Endothelial cell of umbilical vein (primary cell): ENCODE data around the gene ZFAND5. TPM values are rescaled to one million over a fixed set of nuclear protein-coding genes. Genes with fewer than 3 reads are reported as not detected.
A peak's percentile ranks its signal among the peaks of the same experiment; 100 is the strongest.

ENCODE experiments used
- BruUV-seq: library from RNA; stranded (reverse); fragments of 400-500 nt; replicated peaks from 2 replicates; lab custom pipeline; 2021; lab: Mats Ljungman, UMichigan
- CTCF ChIA-PET: fragments of 300-600, 350-600 bp; sonication (Branson Sonifier 250); formaldehyde crosslinking; loops from one replicate; lab custom pipeline; 2021; ENCODE audit warnings: antibody characterized with exemption, inconsistent platforms; lab: Charles Lee
- POLR2A ChIA-PET: fragments of 300-600, 350-600 bp; sonication (Branson Sonifier 250); formaldehyde crosslinking; loops from one replicate; lab custom pipeline; 2021; ENCODE audit warnings: antibody characterized with exemption, inconsistent platforms; lab: Charles Lee
- DNase-seq: peaks from one replicate; pipeline ENCODE4 v3.0.0-alpha.2; 2011; ENCODE audit warnings: low read depth, low spot score
- FAIRE-seq: peaks from 2 replicates; lab custom pipeline; 2011; peaks lifted over from hg19 to GRCh38; lab: Jason Lieb, UNC
- H2AFZ ChIP-seq: 2 replicates; pipeline ENCODE4 v1.6.0; 2012; ENCODE audit warnings: low read depth, low read length, control low read depth, inconsistent platforms
- H3K27ac ChIP-seq: 2 replicates; pipeline ENCODE4 v1.5.1; 2011; ENCODE audit warnings: low read depth, mild to moderate bottlenecking, control low read depth, low read length, moderate library complexity; ENCODE audit not compliant: insufficient read depth
- H3K27me3 ChIP-seq, 2 experiments: 2 replicates each; pipeline versions ENCODE4 v1.6.0 to v1.6.1; 2011; ENCODE audit warnings: low read length in 2 of 2, mixed read lengths in 1 of 2; ENCODE audit not compliant: control insufficient read depth in 2 of 2, insufficient read depth in 2 of 2
- H3K36me3 ChIP-seq, 2 experiments: 2 replicates in 1 of 2; 3 replicates in 1 of 2; pipeline ENCODE4 v1.5.1; 2011; ENCODE audit warnings: low read length in 2 of 2, mild to moderate bottlenecking in 1 of 2, moderate library complexity in 1 of 2; ENCODE audit not compliant: control insufficient read depth in 2 of 2, insufficient read depth in 2 of 2; ENCODE audit errors: extremely low read depth in 1 of 2
- H3K4me1 ChIP-seq: 3 replicates; pipeline ENCODE4 v1.5.1; 2011; ENCODE audit warnings: mild to moderate bottlenecking, low read length; ENCODE audit not compliant: control insufficient read depth, insufficient read depth; ENCODE audit errors: extremely low read depth
- H3K4me2 ChIP-seq: 2 replicates; pipeline ENCODE4 v1.6.1; 2011; ENCODE audit warnings: low read length, control low read depth, mixed read lengths; ENCODE audit not compliant: insufficient read depth
- H3K4me3 ChIP-seq, 3 experiments: fragments of 200-600 bp in 1 of 3; sonication (generic), shearing (Covaris generic) in 1 of 3; replicated peaks in 1 of 3; 2 replicates each; pipeline ENCODE4 v1.5.1; 2011 to 2016; ENCODE audit warnings: control low read depth in 3 of 3, low read length in 3 of 3, mild to moderate bottlenecking in 2 of 3, inconsistent platforms in 1 of 3, low read depth in 1 of 3, moderate library complexity in 1 of 3; ENCODE audit not compliant: insufficient read depth in 1 of 3
- H3K79me2 ChIP-seq: 2 replicates; pipeline ENCODE4 v1.6.0; 2012; ENCODE audit warnings: low read length, inconsistent platforms; ENCODE audit not compliant: control insufficient read depth, insufficient read depth
- H3K9ac ChIP-seq: replicated peaks from 2 replicates; pipeline ENCODE3; 2011; ENCODE audit warnings: low read length, control low read depth; ENCODE audit not compliant: insufficient read depth; ENCODE audit errors: extremely low read depth
- H3K9me1 ChIP-seq: replicated peaks from 3 replicates; pipeline ENCODE4 v1.6.0; 2011; ENCODE audit warnings: mild to moderate bottlenecking, low read length; ENCODE audit not compliant: control insufficient read depth, insufficient read depth; ENCODE audit errors: extremely low read depth
- H3K9me3 ChIP-seq: replicated peaks from 2 replicates; pipeline ENCODE4 v1.5.1; 2012; ENCODE audit warnings: low read length, inconsistent platforms; ENCODE audit not compliant: control insufficient read depth, insufficient read depth
- H4K20me1 ChIP-seq: replicated peaks from 2 replicates; pipeline ENCODE3; 2011; ENCODE audit warnings: mild to moderate bottlenecking, low read length; ENCODE audit not compliant: control insufficient read depth, insufficient read depth; ENCODE audit errors: extremely low read depth
- EZH2 ChIP-seq: IDR thresholded peaks from 2 replicates; pipeline ENCODE4 v1.6.1; 2012; ENCODE audit warnings: borderline replicate concordance, low read depth, mild to moderate bottlenecking, moderate library complexity, low read length, inconsistent platforms; ENCODE audit not compliant: severe bottlenecking
- FOS ChIP-seq: IDR thresholded peaks from 2 replicates; pipeline ENCODE4 v1.6.1; 2011; ENCODE audit warnings: mild to moderate bottlenecking, low read length, moderate library complexity, borderline replicate concordance; ENCODE audit not compliant: insufficient read depth
- GATA2 ChIP-seq: IDR thresholded peaks from 2 replicates; pipeline ENCODE4 v1.7.0; 2011; ENCODE audit warnings: low read depth, mild to moderate bottlenecking, moderate library complexity, mixed read lengths, low read length; ENCODE audit not compliant: insufficient read length, insufficient read depth
- JUN ChIP-seq: IDR thresholded peaks from 2 replicates; pipeline ENCODE4 v1.6.1; 2011; ENCODE audit warnings: borderline replicate concordance, low read depth; ENCODE audit not compliant: insufficient read length, insufficient read depth
- MYC ChIP-seq: IDR thresholded peaks from one replicate; pipeline ENCODE4 v1.6.1; 2011; ENCODE audit warnings: mild to moderate bottlenecking, low read depth, low read length
- POLR2A ChIP-seq: IDR thresholded peaks from 2 replicates; pipeline ENCODE4 v1.6.1; 2012; ENCODE audit warnings: low read depth, mild to moderate bottlenecking, control low read depth, low read length
- dilution Hi-C: fragments of 300-500 bp; cut with MboI; formaldehyde crosslinking; loops from one replicate; pipeline ENCODE4 v1.15.0; 2019; ENCODE audit warnings: low sequenced_read_pairs; ENCODE audit not compliant: extremely low pct_ligation_motif_present
- intact Hi-C: fragments of 100-400 bp; cut with micrococcal nuclease; formaldehyde crosslinking; loops from one replicate; pipeline ENCODE4 v1.10.0; 2022
- polyA plus RNA-seq, 4 experiments: library from polyadenylated mRNA; depleted of rRNA in 3 of 4; stranded (reverse) in 3 of 4; unstranded in 1 of 4; fragments of >200 nt; gene quantifications; 2 replicates each; pipeline versions ENCODE4 v1.2.1 to v1.2.3, GENCODE V29; 2011 to 2012; ENCODE audit warnings: missing spikeins in 1 of 4
- total RNA-seq: library from RNA; stranded (reverse); gene quantifications from 2 replicates; pipeline ENCODE4 v1.2.3, GENCODE V29; 2021

ZFAND5 gene
- total and polyA plus RNA-seq, 2 donors (not counting 3 experiments of a cell fraction or from before 2014, with no cell fraction given): 63.7 to 176 TPM

GRCh38 chr9:72315510-72316311 lies 49.3 kb downstream of the ZFAND5 start:
- no peak overlapping the region for H3K27ac ChIP-seq
- FAIRE-seq: no peak
- peak overlapping the region; percentile 30 for H2AFZ ChIP-seq
- TF ChIP-seq FOS (no peak), MYC (no peak), EZH2 (no peak), POLR2A (no peak)
- ChIA-PET CTCF (interaction anchor here (0.6 to 2.0 kb wide), 11 partner anchors 10 to 492 kb away, joined by 3 to 5 read pairs (median 3); no protein-coding TSS in a partner anchor), POLR2A (interaction anchor here (0.6 kb wide), 1 partner anchor 41 kb away, joined by 3 read pairs; no protein-coding TSS in a partner anchor)
- no peak for DNase-seq
- BruUV-seq: no TSS peak
- dilution Hi-C loops (no loop called here), intact Hi-C loops (no loop called here)
- no peaks in the 10 kb centered on the region for H3K9me1 ChIP-seq
- H3K36me3 ChIP-seq: no peaks in the 10 kb centered on the region
- no peak overlapping the region for H3K9ac ChIP-seq
- H3K27me3 ChIP-seq: no peaks in the 10 kb centered on the region
- H3K9me3 ChIP-seq: no peaks in the 10 kb centered on the region
- no peaks in the 10 kb centered on the region for H3K79me2 ChIP-seq
- H4K20me1 ChIP-seq: no peaks in the 10 kb centered on the region
- no peak overlapping the region for H3K4me3 ChIP-seq
- no peaks in the 10 kb centered on the region for H3K4me1 ChIP-seq
- no peak overlapping the region for H3K4me2 ChIP-seq

GRCh38 chr9:72315089-72315509 lies 49.9 kb downstream of the ZFAND5 start:
- Histone ChIP-seq H3K27ac (no peak overlapping the region), H3K9me1 (no peaks in the 10 kb centered on the region), H3K27me3 (no peaks in the 10 kb centered on the region), H3K36me3 (no peaks in the 10 kb centered on the region), H3K4me3 (no peak overlapping the region), H2AFZ (no peak overlapping the region), H3K4me2 (no peak overlapping the region), H3K79me2 (no peaks in the 10 kb centered on the region), H3K4me1 (no peaks in the 10 kb centered on the region), H3K9ac (no peak overlapping the region), H4K20me1 (no peaks in the 10 kb centered on the region), H3K9me3 (no peaks in the 10 kb centered on the region)
- no peak for TF ChIP-seq JUN
- no peak for TF ChIP-seq GATA2
- intact Hi-C loops (no loop called here), dilution Hi-C loops (no loop called here)
- no TSS peak for BruUV-seq
- DNase-seq (peak; percentile 26), FAIRE-seq (no peak)
- CTCF ChIA-PET: interaction anchor here (0.7 to 2.0 kb wide), 6 partner anchors 10 to 275 kb away, joined by 3 to 5 read pairs (median 4); no protein-coding TSS in a partner anchor
- POLR2A ChIA-PET: no interaction called here
